ENCODE results near the gene EIF1AD. TPM values are rescaled to one million over a fixed set of nuclear protein-coding genes. Genes with fewer than 3 reads are reported as not detected.

The EIF1AD gene
- total RNA-seq, 4 donors from 2014 or later = 25.3 to 39.4 (median 28.3) TPM

- no peak for TF ChIP-seq POLR2A (IDR thresholded peaks at IDR 0.05)
- Histone ChIP-seq H3K36me3 (no peaks in the 10 kb centered on the region), H3K9me3 (no peaks in the 10 kb centered on the region), H3K27ac (no peak overlapping the region), H3K27me3 (no peaks in the 10 kb centered on the region), H3K4me3 (replicated peaks in 1 of 3) (no peak overlapping the region), H3K4me1 (peaks cover 8 to 27% of the 10 kb centered on the region in 2 donors)
- DNase-seq = no peak
- intact Hi-C loops (cut with DNase I) = no loop called here
- WGBS, 2 donors = 83 to 86% methylated on average over 12 of the region's 12 CpGs
These were observed 54.3 kb downstream of the EIF1AD start for GRCh38 chr11:65947603-65948125.

- no peak for TF ChIP-seq POLR2A (IDR thresholded peaks at IDR 0.05)
- TF ChIP-seq CTCF (IDR thresholded peaks at IDR 0.05) = no peak
- intact Hi-C loops (cut with DNase I) = no loop called here
- H3K4me1 ChIP-seq = peaks cover 12 to 29% of the 10 kb centered on the region in 2 donors
- 75 to 91% methylated on average over 11 to 13 of the region's 13 CpGs for WGBS, 2 donors
- no peak for DNase-seq
- H3K27ac ChIP-seq = no peak overlapping the region
- H3K4me3 ChIP-seq (replicated peaks in 1 of 3) = no peak overlapping the region
- H3K36me3 ChIP-seq = no peaks in the 10 kb centered on the region
- H3K9me3 ChIP-seq = no peaks in the 10 kb centered on the region
- H3K27me3 ChIP-seq = no peaks in the 10 kb centered on the region
These were observed 54.8 kb downstream of the EIF1AD start for GRCh38 chr11:65947133-65947532.

- H3K9me3 ChIP-seq = no peaks in the 10 kb centered on the region
- H3K36me3 ChIP-seq = no peaks in the 10 kb centered on the region
- H3K4me1 ChIP-seq = peaks cover 12 to 26% of the 10 kb centered on the region in 2 donors
- no peak overlapping the region for H3K27ac ChIP-seq
- no peak for DNase-seq
- WGBS, 2 donors = 83 to 90% methylated on average over 3 to 4 of the region's 4 CpGs
- H3K4me3 ChIP-seq (replicated peaks in 1 of 3) = no peak overlapping the region
- TF ChIP-seq CTCF (IDR thresholded peaks at IDR 0.05) = no peak
- no peak for TF ChIP-seq POLR2A (IDR thresholded peaks at IDR 0.05)
- H3K27me3 ChIP-seq = no peaks in the 10 kb centered on the region
- intact Hi-C loops (cut with DNase I) = no loop called here
These were observed 55.3 kb downstream of the EIF1AD start for GRCh38 chr11:65946655-65947054.

Other genes starting within 250 kb of the EIF1AD start
- gene AP5B1, start 221.2 kb downstream of the EIF1AD start, total RNA-seq = 10 to 100 TPM; 21.8 to 43.2 (median 25.3) TPM
- gene OVOL1, start 215.1 kb downstream of the EIF1AD start, total RNA-seq = 1 to 10 TPM; 1.1 to 6.6 (median 5.2) TPM
- under 1 TPM in 1 of 4 donors, not detected in 3; 0.45 TPM for gene SNX32, start 168.2 kb downstream of the EIF1AD start, total RNA-seq
- gene CFL1, start 144.0 kb downstream of the EIF1AD start, total RNA-seq = 100 to 1,000 TPM; 330 to 581 (median 494) TPM
- gene MUS81, start 141.7 kb downstream of the EIF1AD start, total RNA-seq = 10 to 100 TPM; 31.8 to 61.9 (median 42.5) TPM
- 100 to 1,000 TPM in 2 of 4 donors, 10 to 100 TPM in 2; 70.7 to 125 (median 91.4) TPM for gene EFEMP2, start 129.4 kb downstream of the EIF1AD start, total RNA-seq
- 1 to 10 TPM in 3 of 4 donors, under 1 TPM in 1; 0.67 to 7.6 (median 2.7) TPM for gene CTSW, start 122.3 kb downstream of the EIF1AD start, total RNA-seq
- 100 to 1,000 TPM in 2 of 4 donors, 10 to 100 TPM in 2; 65.9 to 128 (median 109) TPM for gene FIBP, start 113.7 kb downstream of the EIF1AD start, total RNA-seq
- gene CCDC85B, start 111.5 kb downstream of the EIF1AD start, total RNA-seq = 10 to 100 TPM; 29.8 to 73.8 (median 42.9) TPM
- 1 to 10 TPM in 3 of 4 donors, under 1 TPM in 1; 0.33 to 1.6 (median 1.5) TPM for gene FOSL1, start 101.8 kb downstream of the EIF1AD start, total RNA-seq
- gene C11orf68, start 83.1 kb downstream of the EIF1AD start, total RNA-seq = 10 to 100 TPM; 17.7 to 27.1 (median 20.9) TPM
- 100 to 1,000 TPM in 3 of 4 donors, 10 to 100 TPM in 1; 82.0 to 184 (median 132) TPM for gene DRAP1, start 82.7 kb downstream of the EIF1AD start, total RNA-seq
- gene TSGA10IP, start 56.7 kb downstream of the EIF1AD start, total RNA-seq = under 1 TPM in 1 of 4 donors, not detected in 3; 0.33 TPM
- 10 to 100 TPM; 22.2 to 46.1 (median 24.2) TPM for gene SART1, start 40.4 kb downstream of the EIF1AD start, total RNA-seq
- gene BANF1, start 346 bp upstream of the EIF1AD start, total RNA-seq = 10 to 100 TPM; 66.9 to 86.7 (median 78.3) TPM
- 10 to 100 TPM in 3 of 4 donors, 1 to 10 TPM in 1; 7.1 to 53.1 (median 30.6) TPM for gene CST6, start 9.9 kb upstream of the EIF1AD start, total RNA-seq
- gene CATSPER1, start 24.3 kb upstream of the EIF1AD start, total RNA-seq = not detected
- 100 to 1,000 TPM in 2 of 4 donors, 10 to 100 TPM in 2; 49.2 to 154 (median 118) TPM for gene GAL3ST3, start 47.0 kb upstream of the EIF1AD start, total RNA-seq
- gene SF3B2, start 50.2 kb upstream of the EIF1AD start, total RNA-seq = 100 to 1,000 TPM; 149 to 231 (median 158) TPM
- 10 to 100 TPM; 39.6 to 67.7 (median 59.7) TPM for gene PACS1, start 68.1 kb upstream of the EIF1AD start, total RNA-seq